ENCODE measurements around the gene IL13. TPM values are rescaled to one million over a fixed set of nuclear protein-coding genes. Genes with fewer than 3 reads are reported as not detected.
A peak's percentile ranks its signal among the peaks of the same experiment; 100 is the strongest.

The IL13 gene
- total and polyA plus RNA-seq, 10 of the 15 experiments (the other 5 are each of a cell fraction or from before 2014, with no cell fraction given) = 0.06 to 0.40 (median 0.11) TPM; not detected in 6

DNA sequence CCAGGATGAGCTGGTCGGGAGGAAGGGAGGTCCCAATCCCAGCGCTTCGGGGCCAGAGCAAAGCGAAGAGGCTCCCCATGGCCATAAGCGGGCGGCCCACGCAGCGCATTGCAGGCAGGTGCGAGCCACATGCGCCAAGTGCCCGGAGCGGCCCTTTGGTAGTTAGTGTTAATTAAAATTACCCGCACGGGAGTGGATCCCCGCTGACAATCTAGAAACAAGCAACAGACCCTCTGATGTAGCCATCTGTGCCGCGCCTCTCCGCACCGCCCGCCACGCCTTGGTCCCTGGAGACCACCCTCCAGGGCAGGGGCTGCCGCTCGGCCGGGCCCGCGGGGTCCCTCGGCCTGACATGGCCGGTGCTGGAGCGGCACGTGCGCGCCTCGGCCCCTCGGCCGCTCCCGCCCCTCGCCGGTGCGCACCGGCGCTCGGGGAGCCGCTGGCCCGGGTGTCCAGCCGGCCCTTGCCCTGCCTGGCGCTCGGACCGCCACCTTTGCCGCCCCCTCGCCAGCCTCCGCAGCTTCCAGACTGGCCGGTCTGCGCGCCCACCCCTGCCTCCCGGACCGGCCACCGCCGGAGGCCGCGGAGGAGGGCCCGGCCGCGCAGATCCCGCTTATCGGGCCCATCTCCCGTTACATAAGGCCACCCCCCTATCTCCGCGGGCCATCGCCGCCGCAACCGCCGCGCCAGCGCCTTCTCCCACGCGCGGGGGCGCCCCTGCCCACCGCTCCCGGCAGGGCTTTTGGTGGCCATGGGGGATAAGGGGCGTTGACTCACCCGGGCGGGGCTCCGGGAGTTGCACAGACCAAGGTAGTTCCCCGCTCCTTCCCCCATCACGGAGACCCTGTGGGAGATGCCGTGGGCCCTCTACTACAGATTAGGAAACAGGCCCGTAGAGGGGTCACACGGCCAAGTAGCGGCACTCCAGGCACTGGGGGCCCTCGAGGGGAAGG lies 1.9 kb upstream of the IL13 start (continued):
- no peak for TF ChIP-seq ZBTB40 (IDR thresholded peaks at IDR 0.05; ENCODE audit: borderline replicate concordance)
- peak; percentile 87 for TF ChIP-seq ZNF687 (IDR thresholded peaks at IDR 0.05)
- TF ChIP-seq HDGF (IDR thresholded peaks at IDR 0.05) = no peak
- TF ChIP-seq TAF1 (IDR thresholded peaks at IDR 0.05; ENCODE audit: borderline replicate concordance, low read depth, low read length) = no peak
- TF ChIP-seq FOXM1 (IDR thresholded peaks at IDR 0.05; ENCODE audit: low read depth, low read length) = no peak
- no peak for TF ChIP-seq POLR2AphosphoS5 (IDR thresholded peaks at IDR 0.05; ENCODE audit: low read length)
- no peak for TF ChIP-seq KLF5 (IDR thresholded peaks at IDR 0.05; ENCODE audit: partially characterized antibody)
- no peak for TF ChIP-seq E4F1 (IDR thresholded peaks at IDR 0.05; ENCODE audit: borderline replicate concordance, partially characterized antibody)
- no peak for TF ChIP-seq TCF3 (IDR thresholded peaks at IDR 0.05; ENCODE audit: borderline replicate concordance, insufficient read depth, low read depth, low read length)
- TF ChIP-seq CEBPZ (IDR thresholded peaks at IDR 0.05; ENCODE audit: low read depth, low read length) = no peak

Measured in GM12878 (cell line).